ENCODE data around the gene EFNA1. TPM values are rescaled to one million over a fixed set of nuclear protein-coding genes. Genes with fewer than 3 reads are reported as not detected.
A peak's percentile ranks its signal among the peaks of the same experiment; 100 is the strongest.

Gene EFNA1
- total and polyA plus RNA-seq, 2 of the 13 experiments (the other 11 are each of a cell fraction or from before 2014, with no cell fraction given): 81.8 to 874 TPM

GRCh38 chr1:155139895-155140629 is 12.4 kb downstream of the EFNA1 start, which contains the start of gene DPM3 (continued):
- TF ChIP-seq EZH2 (conservative IDR thresholded peaks at IDR 0.05; ENCODE audit: low read depth, low read length) (no peak), KLF6 (CRISPR knock-in tag; IDR thresholded peaks at IDR 0.05) (0 out of 2 replicates have a peak, but pooled peaks have one; percentile 32), AGO1 (IDR thresholded peaks at IDR 0.05; ENCODE audit: low read depth, low read length, poor library complexity, severe bottlenecking) (peak; percentile 69), HNF4A (CRISPR knock-in tag; IDR thresholded peaks at IDR 0.05) (no peak), MLLT10 (CRISPR knock-in tag; IDR thresholded peaks at IDR 0.05) (no peak), ZNF382 (CRISPR knock-in tag; IDR thresholded peaks at IDR 0.05; ENCODE audit: borderline replicate concordance) (no peak), NCOA2 (CRISPR knock-in tag; IDR thresholded peaks at IDR 0.05) (no peak), ZNF777 (CRISPR knock-in tag; IDR thresholded peaks at IDR 0.05) (peak; percentile 18; the same call in 1 of the 2 replicates), ZHX2 (IDR thresholded peaks at IDR 0.05; ENCODE audit: low read depth) (peak; percentile 60; the same call in 1 of the 2 replicates), ZHX2 (CRISPR knock-in tag; IDR thresholded peaks at IDR 0.05; ENCODE audit: borderline replicate concordance) (no peak), MED8 (CRISPR knock-in tag; IDR thresholded peaks at IDR 0.05; ENCODE audit: insufficient replicate concordance) (no peak), MBNL3 (CRISPR knock-in tag; conservative IDR thresholded peaks at IDR 0.05) (no peak), PRPF4 (IDR thresholded peaks at IDR 0.05; ENCODE audit: low read depth, low read length, poor library complexity, severe bottlenecking) (no peak), HOXA3 (CRISPR knock-in tag; IDR thresholded peaks at IDR 0.05) (peak; percentile 80; the same call in 1 of the 2 replicates), RFX5 (IDR thresholded peaks at IDR 0.05; ENCODE audit: low read depth, low read length) (no peak), CBX5 (CRISPR knock-in tag; IDR thresholded peaks at IDR 0.05; ENCODE audit: borderline replicate concordance) (peak; percentile 61; the same call in 1 of the 2 replicates), SRSF9 (IDR thresholded peaks at IDR 0.05; ENCODE audit: borderline replicate concordance, insufficient read depth, low read depth, low read length, poor library complexity, severe bottlenecking) (no peak), POLR2AphosphoS5 (IDR thresholded peaks at IDR 0.05; ENCODE audit: low read depth, low read length) (peak; percentile 87), UBTF (CRISPR knock-in tag; IDR thresholded peaks at IDR 0.05) (peak; percentile 65), ZNF275 (CRISPR knock-in tag; IDR thresholded peaks at IDR 0.05; ENCODE audit: borderline replicate concordance) (no peak; the same call in 1 of the 2 replicates), ZFY (CRISPR knock-in tag; IDR thresholded peaks at IDR 0.05) (peak; percentile 68)

Data from HepG2 (cell line).